Glutamatergic neuron (in vitro differentiated cells): Measurements from ENCODE around the gene GRIK4. TPM values are rescaled to one million over a fixed set of nuclear protein-coding genes. Genes with fewer than 3 reads are reported as not detected.

Experiments
- DNase-seq: peaks from one replicate; pipeline ENCODE4 v3.0.0; 2022
- H3K27ac Mint-ChIP-seq: one replicate; pipeline ENCODE4 v1.8.0; 2020; ENCODE audit warnings: mild to moderate bottlenecking, mixed read lengths, inconsistent platforms; ENCODE audit not compliant: unreplicated experiment
- H3K27me3 Mint-ChIP-seq: one replicate; pipeline ENCODE4 v1.8.0; 2020; ENCODE audit warnings: mild to moderate bottlenecking, moderate library complexity, mixed read lengths, inconsistent platforms; ENCODE audit not compliant: unreplicated experiment
- H3K36me3 Mint-ChIP-seq: one replicate; pipeline ENCODE4 v1.8.0; 2020; ENCODE audit warnings: mild to moderate bottlenecking, mixed read lengths, inconsistent platforms; ENCODE audit not compliant: unreplicated experiment
- H3K4me1 Mint-ChIP-seq: one replicate; pipeline ENCODE4 v1.8.0; 2020; ENCODE audit warnings: mild to moderate bottlenecking, low read depth, mixed read lengths, inconsistent platforms; ENCODE audit not compliant: unreplicated experiment
- H3K4me3 Mint-ChIP-seq: one replicate; pipeline ENCODE4 v1.8.0; 2020; ENCODE audit warnings: mild to moderate bottlenecking, mixed read lengths, inconsistent platforms; ENCODE audit not compliant: unreplicated experiment
- H3K9me3 Mint-ChIP-seq: one replicate; pipeline ENCODE4 v1.8.0; 2020; ENCODE audit warnings: mild to moderate bottlenecking, moderate library complexity, mixed read lengths, inconsistent platforms; ENCODE audit not compliant: unreplicated experiment
- CTCF ChIP-seq: fragments of 200-600 bp; sonication (generic); IDR thresholded peaks from one replicate; pipeline ENCODE4 v1.5.0; 2021; ENCODE audit not compliant: partially characterized antibody, unreplicated experiment
- total RNA-seq: library from RNA; stranded (reverse); fragmentation: NEBNext Ultra II Directional; extraction: Animal tissue kit (Norgen Biotek cat#: 25700); gene quantifications from one replicate; pipeline ENCODE4 v1.2.1, GENCODE V29; 2021; ENCODE audit not compliant: unreplicated experiment

Gene GRIK4
- total RNA-seq, 1 donor from 2014 or later, result 3.6 TPM

GRCh38 chr11:120586072-120586471, 74.5 kb downstream of the GRIK4 start:
- H3K9me3 Mint-ChIP-seq, result peaks cover 7% of the 10 kb centered on the region
- H3K36me3 Mint-ChIP-seq, result peaks cover 9% of the 10 kb centered on the region
- no peaks in the 10 kb centered on the region for H3K4me1 Mint-ChIP-seq
- no peak overlapping the region for H3K27ac Mint-ChIP-seq
- no peak for TF ChIP-seq CTCF
- no peak overlapping the region for H3K4me3 Mint-ChIP-seq
- no peak for DNase-seq
- peaks cover 6% of the 10 kb centered on the region for H3K27me3 Mint-ChIP-seq

- TF ChIP-seq CTCF, result no peak
- H3K9me3 Mint-ChIP-seq, result peaks cover 7% of the 10 kb centered on the region
- DNase-seq, result no peak
- peaks cover 6% of the 10 kb centered on the region for H3K27me3 Mint-ChIP-seq
- no peak overlapping the region for H3K4me3 Mint-ChIP-seq
- peaks cover 9% of the 10 kb centered on the region for H3K36me3 Mint-ChIP-seq
- peaks cover 5% of the 10 kb centered on the region for H3K4me1 Mint-ChIP-seq
- no peak overlapping the region for H3K27ac Mint-ChIP-seq
Measured at GRCh38 chr11:120586728-120587127, 75.2 kb downstream of the GRIK4 start.

- no peak for DNase-seq
- H3K27ac Mint-ChIP-seq, result no peak overlapping the region
- H3K4me3 Mint-ChIP-seq, result no peak overlapping the region
- peaks cover 6% of the 10 kb centered on the region for H3K27me3 Mint-ChIP-seq
- no peak for TF ChIP-seq CTCF
- H3K36me3 Mint-ChIP-seq, result peaks cover 9% of the 10 kb centered on the region
- peaks cover 11% of the 10 kb centered on the region for H3K4me1 Mint-ChIP-seq
- H3K9me3 Mint-ChIP-seq, result peaks cover 7% of the 10 kb centered on the region
Measured at GRCh38 chr11:120587299-120587698, 75.8 kb downstream of the GRIK4 start.

DNA sequence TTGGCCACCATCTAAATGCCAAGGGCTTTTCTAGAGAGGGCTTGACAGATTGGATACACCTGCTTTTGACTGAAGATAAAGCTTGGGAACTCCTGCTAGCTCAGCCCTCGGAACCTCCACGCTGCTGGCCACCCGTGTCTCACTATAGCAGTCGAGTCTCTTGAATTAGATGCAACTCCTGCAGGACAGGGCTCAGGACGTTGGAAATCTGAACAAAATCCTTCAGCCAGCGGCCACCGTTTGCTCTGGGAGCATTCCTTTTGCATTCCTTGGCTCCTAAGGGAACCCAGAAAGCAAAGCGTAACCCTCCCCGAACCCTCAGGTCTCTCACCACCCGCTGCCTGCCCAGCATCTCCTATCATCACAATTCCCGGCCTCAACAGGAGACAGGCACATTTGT, 77.8 kb downstream of the GRIK4 start:
- H3K9me3 Mint-ChIP-seq, result peaks cover 5% of the 10 kb centered on the region
- TF ChIP-seq CTCF, result no peak
- H3K27ac Mint-ChIP-seq, result no peak overlapping the region
- H3K27me3 Mint-ChIP-seq, result peaks cover 7% of the 10 kb centered on the region
- no peaks in the 10 kb centered on the region for H3K36me3 Mint-ChIP-seq
- peaks cover 11% of the 10 kb centered on the region for H3K4me1 Mint-ChIP-seq
- no peak overlapping the region for H3K4me3 Mint-ChIP-seq
- DNase-seq, result no peak

DNA sequence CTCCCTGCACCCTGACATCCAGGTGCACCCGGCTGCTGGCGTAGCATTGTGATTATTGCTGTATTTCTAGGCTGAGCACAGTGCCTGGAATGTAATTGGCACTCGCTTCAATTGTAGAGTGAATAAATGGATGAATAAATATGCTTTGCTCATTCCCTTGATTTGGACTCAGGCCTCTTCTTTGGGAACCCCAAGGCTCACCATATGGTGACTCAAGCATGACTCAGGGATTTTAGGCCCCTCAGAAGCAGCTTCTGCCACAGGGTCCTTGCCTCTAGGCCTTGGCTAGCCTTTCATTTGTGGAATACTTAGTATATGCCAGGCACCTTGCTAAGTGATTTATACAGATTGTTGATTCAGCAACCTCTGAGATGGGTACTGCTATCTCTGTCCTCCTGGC, 78.9 kb downstream of the GRIK4 start:
- peaks cover 3% of the 10 kb centered on the region for H3K9me3 Mint-ChIP-seq
- peaks cover 7% of the 10 kb centered on the region for H3K27me3 Mint-ChIP-seq
- H3K4me3 Mint-ChIP-seq, result no peak overlapping the region
- H3K36me3 Mint-ChIP-seq, result no peaks in the 10 kb centered on the region
- H3K4me1 Mint-ChIP-seq, result peaks cover 11% of the 10 kb centered on the region
- H3K27ac Mint-ChIP-seq, result no peak overlapping the region
- no peak for DNase-seq
- no peak for TF ChIP-seq CTCF
